Measurements from ENCODE around the gene MRPL16.
"Not testable (repeated sequence)": the region's sequence is repeated elsewhere in the genome, so short reads cannot be mapped to it uniquely, and the experiment has no call there.

DNA sequence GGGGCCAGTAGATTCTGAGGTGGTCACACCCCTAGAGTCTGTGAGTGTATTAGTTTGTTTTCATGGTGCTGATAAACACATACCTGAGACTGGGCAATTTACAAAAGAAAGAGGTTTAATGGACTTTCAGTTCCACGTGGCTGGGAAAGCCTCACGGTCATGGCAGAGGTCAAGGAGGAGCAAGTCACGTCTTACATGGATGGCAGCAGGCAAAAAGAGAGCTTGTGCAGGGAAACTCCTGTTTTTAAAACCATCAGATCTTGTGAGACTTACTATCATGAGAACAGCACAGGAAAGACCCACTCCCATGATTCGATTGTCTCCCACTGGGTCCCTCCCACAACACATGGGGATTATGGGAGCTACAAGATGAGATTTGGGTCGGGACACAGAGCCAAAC is 26.1 kb downstream of the MRPL16 start:
- TF ChIP-seq, protein P1, sequence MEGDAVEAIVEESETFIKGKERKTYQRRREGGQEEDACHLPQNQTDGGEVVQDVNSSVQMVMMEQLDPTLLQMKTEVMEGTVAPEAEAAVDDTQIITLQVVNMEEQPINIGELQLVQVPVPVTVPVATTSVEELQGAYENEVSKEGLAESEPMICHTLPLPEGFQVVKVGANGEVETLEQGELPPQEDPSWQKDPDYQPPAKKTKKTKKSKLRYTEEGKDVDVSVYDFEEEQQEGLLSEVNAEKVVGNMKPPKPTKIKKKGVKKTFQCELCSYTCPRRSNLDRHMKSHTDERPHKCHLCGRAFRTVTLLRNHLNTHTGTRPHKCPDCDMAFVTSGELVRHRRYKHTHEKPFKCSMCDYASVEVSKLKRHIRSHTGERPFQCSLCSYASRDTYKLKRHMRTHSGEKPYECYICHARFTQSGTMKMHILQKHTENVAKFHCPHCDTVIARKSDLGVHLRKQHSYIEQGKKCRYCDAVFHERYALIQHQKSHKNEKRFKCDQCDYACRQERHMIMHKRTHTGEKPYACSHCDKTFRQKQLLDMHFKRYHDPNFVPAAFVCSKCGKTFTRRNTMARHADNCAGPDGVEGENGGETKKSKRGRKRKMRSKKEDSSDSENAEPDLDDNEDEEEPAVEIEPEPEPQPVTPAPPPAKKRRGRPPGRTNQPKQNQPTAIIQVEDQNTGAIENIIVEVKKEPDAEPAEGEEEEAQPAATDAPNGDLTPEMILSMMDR (conservative IDR thresholded peaks at IDR 0.05; ENCODE audit: low read length) = not testable (repeated sequence)
- TF ChIP-seq EZH2phosphoT487 (IDR thresholded peaks at IDR 0.05; ENCODE audit: borderline replicate concordance, low read depth, low read length) = not testable (repeated sequence)
